IPS DF 4.7 (cell line): ENCODE data around the gene TEAD1.

Source experiments
- DNase-seq: peaks from one replicate; pipeline ENCODE4 v3.0.0-alpha.2; 2013; ENCODE audit warnings: low spot score; ENCODE audit errors: extremely low read depth

TEAD1 gene

GRCh38 chr11:12666915-12667314 is 7.3 kb upstream of the TEAD1 start:
- DNase-seq, result no peak

DNA sequence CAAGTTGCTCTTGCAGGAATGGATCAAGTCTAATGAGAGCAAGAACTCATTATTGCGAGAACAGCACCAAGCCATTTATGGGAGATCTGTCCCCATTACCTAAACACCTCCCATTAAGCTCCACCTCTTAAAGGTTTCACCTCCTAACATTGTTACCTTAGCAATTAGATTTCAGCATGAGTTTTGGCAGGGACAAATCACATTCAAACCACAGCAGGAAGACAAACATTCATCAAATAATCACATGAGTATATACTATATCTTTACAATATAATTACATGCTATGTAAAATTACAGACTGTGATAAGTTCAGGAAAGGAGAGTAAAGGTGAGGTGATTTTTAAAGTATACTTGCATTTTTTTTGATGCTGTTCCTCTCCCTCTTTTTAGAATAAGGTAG is 6.6 kb upstream of the TEAD1 start:
- DNase-seq, result no peak

- DNase-seq, result no peak
These were observed 6.1 kb upstream of the TEAD1 start for GRCh38 chr11:12668166-12668565.

GRCh38 chr11:12669930-12670329 is 4.3 kb upstream of the TEAD1 start:
- DNase-seq, result no peak

GRCh38 chr11:12671370-12671769 is 2.9 kb upstream of the TEAD1 start:
- DNase-seq, result no peak

DNA sequence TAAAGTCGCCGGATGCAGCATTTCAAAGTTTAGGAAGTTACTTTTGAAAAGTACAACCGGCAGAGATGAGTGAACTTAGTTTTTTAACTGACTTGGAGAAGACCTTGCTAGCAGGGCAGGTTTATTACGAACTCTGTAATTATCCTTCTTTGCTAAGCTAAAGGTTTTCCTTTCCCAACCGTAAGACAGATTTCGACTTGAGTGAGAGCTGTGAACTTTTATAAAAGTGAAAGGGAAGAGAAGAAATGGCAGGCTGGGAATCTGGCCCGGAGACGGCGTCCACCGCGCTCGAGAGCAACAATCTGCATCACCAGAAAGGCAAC is 659 bp upstream of the TEAD1 start:
- DNase-seq, result no peak

DNA sequence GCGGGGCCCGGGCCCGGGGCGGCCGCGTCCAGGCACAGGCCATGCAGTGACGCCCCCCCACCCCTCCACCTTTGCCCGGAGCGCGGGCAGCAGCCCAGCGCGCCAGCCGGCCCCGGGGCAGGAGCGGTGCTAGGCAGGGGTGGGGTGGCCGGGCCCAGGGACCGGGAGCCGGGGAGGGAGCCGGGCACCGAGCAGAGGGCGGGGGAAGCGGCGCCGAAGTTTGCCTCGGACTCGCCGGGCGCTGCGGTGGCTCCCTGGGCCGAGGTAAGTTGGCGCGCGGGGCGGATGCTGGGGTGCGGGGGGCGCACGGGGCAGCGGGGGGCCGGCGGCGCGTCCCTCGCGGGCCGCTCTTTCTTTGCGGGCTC is 332 bp downstream of the TEAD1 start:
- no peak for DNase-seq

GRCh38 chr11:12674936-12675696 is 895 bp downstream of the TEAD1 start:
- DNase-seq, result no peak

DNA sequence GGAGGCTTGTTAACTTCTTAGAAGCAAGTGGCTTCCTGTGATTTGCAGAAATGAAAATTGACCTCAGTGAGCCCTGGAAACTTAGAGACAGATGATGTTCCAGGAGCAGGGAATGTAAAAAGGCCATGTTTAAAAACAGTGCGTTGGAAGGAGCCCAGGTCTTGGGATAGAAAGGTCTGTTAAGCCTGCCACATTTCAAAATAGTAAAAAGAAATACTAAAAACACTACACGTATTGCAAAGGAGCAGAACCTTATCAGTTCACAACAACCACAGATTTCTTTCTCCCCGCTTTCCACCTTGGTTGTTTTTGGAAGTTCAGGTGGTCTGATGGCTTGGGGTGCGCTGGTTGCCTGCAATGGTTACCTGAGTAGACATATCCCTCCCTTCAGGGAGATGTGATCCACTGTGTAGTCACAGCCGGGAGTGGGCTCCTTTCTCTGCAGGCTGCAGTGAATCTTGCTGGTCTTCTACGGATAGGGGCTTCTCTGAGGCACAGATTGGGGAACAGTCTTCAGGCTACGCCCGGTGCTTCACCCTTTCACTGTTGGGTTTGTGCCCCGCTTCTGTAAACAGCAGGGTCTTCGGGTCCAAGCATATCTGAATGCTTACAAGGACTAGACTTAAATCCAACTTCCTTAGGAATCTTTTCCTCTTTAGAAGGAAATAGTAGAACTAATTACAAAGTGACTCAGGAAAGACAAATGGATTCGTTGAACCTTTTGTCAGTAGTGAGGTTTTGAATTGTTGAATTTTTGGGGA is 1.9 kb downstream of the TEAD1 start:
- DNase-seq, result no peak

- DNase-seq, result no peak
These were observed 2.9 kb downstream of the TEAD1 start for GRCh38 chr11:12677131-12677530.

GRCh38 chr11:12678092-12678491 is 3.9 kb downstream of the TEAD1 start:
- DNase-seq, result no peak

DNA sequence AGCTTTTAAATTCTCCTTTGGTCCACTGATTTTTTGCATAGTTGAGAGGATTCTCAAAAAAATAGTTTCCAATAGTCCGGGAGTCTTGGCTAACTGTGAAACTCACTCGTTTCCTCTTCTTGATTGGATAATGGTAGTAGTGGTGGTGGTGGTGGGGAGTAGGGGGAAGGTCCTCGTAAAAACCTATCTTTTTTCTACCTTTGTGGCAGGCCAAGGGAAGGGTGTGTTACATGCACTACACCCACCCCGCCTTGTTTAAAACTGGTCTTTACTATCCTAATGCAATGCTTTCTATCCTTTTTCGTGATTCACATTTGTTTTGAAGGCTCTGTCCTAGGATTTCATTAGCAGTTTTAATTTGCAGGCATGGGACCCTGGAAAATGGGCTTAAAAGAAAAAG is 4.8 kb downstream of the TEAD1 start:
- DNase-seq, result no peak

DNA sequence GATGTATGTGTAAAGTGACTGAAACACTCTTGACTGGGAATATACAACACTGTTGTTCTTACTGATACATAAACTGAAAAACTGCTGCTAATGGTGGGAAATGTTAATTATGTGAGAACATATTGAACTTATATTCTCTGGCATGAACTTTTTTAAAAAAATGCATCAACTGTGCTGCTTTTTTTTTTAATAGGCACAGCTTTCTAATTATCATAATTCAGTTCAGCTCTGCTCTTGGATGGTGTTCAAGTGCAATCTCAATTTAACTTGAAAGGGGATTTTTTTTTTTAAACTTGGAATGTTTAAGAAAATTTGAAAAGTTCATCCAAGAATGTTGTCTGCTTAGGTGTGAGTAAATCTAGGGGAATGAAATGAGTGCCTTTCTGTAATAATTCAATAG is 5.2 kb downstream of the TEAD1 start:
- no peak for DNase-seq

- peak; percentile 66 for DNase-seq
These were observed 6.2 kb downstream of the TEAD1 start for GRCh38 chr11:12680246-12680939.

DNA sequence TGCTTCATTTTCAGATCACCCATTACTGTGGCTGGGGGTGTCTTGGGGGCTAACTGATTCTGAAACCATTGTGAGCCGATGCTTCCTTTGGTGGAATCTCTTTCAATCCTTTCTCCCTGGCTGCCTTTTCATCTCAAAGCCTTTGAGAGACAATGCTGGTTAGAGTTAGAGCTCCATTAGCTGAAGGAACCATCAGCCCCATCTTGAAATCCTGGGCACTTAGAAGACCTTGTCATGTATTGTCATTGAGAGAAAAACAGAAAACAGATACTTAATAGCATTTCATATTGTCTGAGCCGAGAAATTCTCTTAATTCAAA is 6.7 kb downstream of the TEAD1 start:
- no peak for DNase-seq

DNA sequence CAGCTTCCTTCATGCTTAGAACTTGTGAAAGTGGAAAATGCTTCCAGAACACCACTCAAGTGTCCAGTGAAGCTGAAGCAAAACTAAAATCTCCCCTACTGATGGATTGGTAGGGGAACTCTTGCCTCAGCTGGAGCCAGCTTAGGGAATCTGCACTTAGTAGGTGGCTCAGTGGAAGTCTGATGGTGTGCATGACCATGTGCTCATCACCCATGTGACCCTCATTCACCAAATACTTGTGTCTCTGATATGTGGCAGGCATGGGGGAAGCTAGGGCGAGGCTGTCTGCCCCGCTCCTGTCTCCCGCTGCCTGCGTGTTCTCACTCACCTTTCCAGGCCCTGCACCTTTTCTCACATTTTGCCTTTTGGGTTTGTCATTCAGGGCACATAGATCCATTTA is 7.2 kb downstream of the TEAD1 start:
- no peak for DNase-seq

DNA sequence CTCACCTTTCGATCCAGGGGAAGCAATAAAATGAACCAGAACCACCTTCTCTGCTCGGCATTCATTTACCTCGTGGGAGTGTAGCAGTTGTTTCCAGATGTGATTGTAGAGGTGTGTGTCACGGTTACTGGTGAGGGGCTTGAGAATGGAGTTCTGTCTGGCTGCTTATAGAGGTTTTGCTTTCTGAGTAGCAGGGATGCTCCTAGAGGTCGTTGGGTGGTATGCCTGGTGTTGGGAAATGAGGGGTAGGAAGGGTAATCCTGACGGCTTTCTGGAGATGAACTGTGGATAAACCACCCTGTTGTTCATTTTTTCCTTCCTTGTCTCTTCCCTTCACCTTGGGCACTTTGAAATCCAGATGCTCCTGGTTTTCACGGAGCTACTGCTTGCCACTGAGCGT is 8.1 kb downstream of the TEAD1 start:
- no peak for DNase-seq

DNA sequence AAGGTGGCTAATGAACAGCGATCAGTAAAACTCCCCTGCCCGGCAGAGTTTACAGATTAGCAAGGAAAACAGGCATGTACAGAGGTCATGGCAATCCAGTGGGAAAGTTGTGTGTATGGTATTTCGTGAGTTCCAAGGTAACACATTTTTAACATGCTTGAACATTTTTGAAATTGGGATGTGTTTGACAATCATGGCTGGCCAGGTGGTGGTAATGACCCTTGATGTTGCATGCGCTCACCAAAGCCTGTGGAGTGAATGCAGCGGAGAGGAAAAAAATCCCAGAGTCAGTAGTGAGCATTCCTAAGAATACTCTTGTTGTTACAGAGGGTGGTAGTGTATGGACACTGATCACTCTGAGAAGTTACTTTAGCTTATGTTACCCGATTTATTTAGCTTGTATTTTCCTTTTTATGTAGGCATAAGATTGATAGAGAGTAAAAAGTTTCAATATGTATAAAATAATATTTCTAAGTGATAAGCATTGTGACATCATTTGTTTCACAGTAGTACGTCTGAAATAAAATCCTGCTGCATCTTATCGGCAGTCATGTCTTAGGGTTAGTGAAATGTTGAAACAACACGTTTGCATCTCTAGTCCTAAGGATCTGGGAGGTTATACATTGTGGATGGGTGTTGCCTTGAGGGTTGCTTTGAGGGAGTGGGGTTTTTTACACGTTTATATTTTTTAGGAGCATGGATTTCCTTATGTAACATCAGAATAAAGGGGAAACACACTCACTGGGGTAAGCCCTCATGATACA is 8.7 kb downstream of the TEAD1 start:
- no peak for DNase-seq

- no peak for DNase-seq
These were observed 9.7 kb downstream of the TEAD1 start for GRCh38 chr11:12683874-12684273.

DNA sequence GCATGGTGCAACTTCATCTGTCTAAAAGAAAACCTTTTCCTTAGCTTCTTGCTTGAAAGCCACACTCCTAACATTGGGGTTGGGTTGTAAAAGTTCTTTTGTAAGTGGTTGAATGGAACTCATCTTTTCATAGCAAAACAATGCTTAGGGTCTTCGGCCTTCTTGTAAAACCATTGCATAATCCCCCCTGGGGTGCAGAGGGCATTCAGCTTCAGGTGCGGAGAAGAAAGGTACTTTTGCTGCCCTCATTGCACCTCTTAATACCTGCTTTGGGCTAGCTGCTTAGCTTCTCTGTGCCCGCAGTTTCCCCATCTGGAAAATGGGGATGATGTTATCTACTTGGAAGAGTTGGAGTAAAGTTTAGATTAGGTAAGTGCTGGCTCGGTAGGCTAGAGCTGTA is 10.1 kb downstream of the TEAD1 start:
- no peak for DNase-seq

DNA sequence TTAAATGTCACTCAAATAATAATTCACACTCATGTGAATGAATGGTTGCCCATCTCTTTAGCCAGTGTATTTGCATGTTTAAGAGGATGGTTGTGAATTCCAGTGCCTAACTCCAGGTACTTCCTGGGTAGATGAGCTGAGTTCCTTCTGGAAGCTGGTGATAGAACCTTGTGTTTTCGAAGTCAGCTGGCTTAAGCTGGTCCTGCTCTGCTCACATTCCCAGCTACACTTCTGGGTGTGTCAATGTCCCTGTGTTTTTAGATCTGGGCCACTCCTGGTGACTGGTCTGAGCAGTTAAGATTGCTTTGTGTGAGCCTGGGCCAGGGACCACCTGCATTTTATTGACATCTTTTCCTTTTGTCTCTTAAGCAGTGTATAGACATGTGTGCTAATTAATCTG is 10.6 kb downstream of the TEAD1 start:
- DNase-seq, result no peak

- DNase-seq, result no peak
These were observed 11.0 kb downstream of the TEAD1 start for GRCh38 chr11:12685229-12685628.
